H1 (cell line): ENCODE results near the gene STAP2. TPM values are rescaled to one million over a fixed set of nuclear protein-coding genes. Genes with fewer than 3 reads are reported as not detected.

Source experiments
- CTCF ChIA-PET: fragments of 300-600 bp; sonication (Branson Sonifier 250); formaldehyde crosslinking; loops from one replicate; lab custom pipeline; 2021; ENCODE audit not compliant: partially characterized antibody; lab: Charles Lee
- POLR2A ChIA-PET: fragments of 300-600 bp; sonication (Branson Sonifier 250); formaldehyde crosslinking; loops from one replicate; lab custom pipeline; 2021; ENCODE audit warnings: inconsistent platforms; ENCODE audit not compliant: partially characterized antibody; lab: Charles Lee
- DNase-seq, 2 experiments: peaks; one replicate each; pipeline versions ENCODE4 v3.0.0 to v3.0.0-alpha.2; 2010 to 2022; ENCODE audit warnings: low spot score in 2 of 2, low read depth in 1 of 2, mixed read lengths in 1 of 2
- FAIRE-seq: peaks from 2 replicates; lab custom pipeline; 2011; peaks lifted over from hg19 to GRCh38; lab: Jason Lieb, UNC
- H2AFZ ChIP-seq: 2 replicates; pipeline ENCODE4 v1.8.1; 2012; ENCODE audit warnings: low read length, inconsistent platforms
- H2AK5ac ChIP-seq: 2 replicates; pipeline ENCODE4 v1.6.1; 2013; ENCODE audit warnings: low read depth, low read length
- H2BK120ac ChIP-seq: replicated peaks from 2 replicates; pipeline ENCODE3; 2013; ENCODE audit warnings: low read depth, low read length, inconsistent platforms
- H2BK12ac ChIP-seq: 2 replicates; pipeline ENCODE4 v1.6.1; 2013; ENCODE audit warnings: low read depth, low read length
- H2BK15ac ChIP-seq: 2 replicates; pipeline ENCODE4 v1.6.1; 2013; ENCODE audit warnings: low read length
- H2BK20ac ChIP-seq: 2 replicates; pipeline ENCODE4 v1.6.1; 2013; ENCODE audit warnings: low read length
- H2BK5ac ChIP-seq: 2 replicates; pipeline ENCODE4 v1.6.1; 2013; ENCODE audit warnings: low read depth, low read length
- H3K14ac ChIP-seq: 2 replicates; pipeline ENCODE4 v1.6.1; 2013; ENCODE audit warnings: inconsistent platforms; ENCODE audit not compliant: insufficient read length
- H3K18ac ChIP-seq: 2 replicates; pipeline ENCODE4 v1.6.1; 2013; ENCODE audit warnings: low read length; ENCODE audit errors: extremely low read depth
- H3K23ac ChIP-seq: 2 replicates; pipeline ENCODE4 v1.6.1; 2013; ENCODE audit warnings: inconsistent platforms; ENCODE audit not compliant: insufficient read length
- H3K23me2 ChIP-seq: 2 replicates; pipeline ENCODE4 v1.6.1; 2013; ENCODE audit warnings: low read depth, low read length
- H3K27ac ChIP-seq: 2 replicates; pipeline ENCODE4 v1.6.1; 2011; ENCODE audit warnings: low read depth, low read length, inconsistent platforms
- H3K27me3 ChIP-seq, 4 experiments: replicated peaks in 1 of 4; 1 replicate in 1 of 4; 2 replicates in 3 of 4; pipeline versions ENCODE4 v1.6.1 to v1.8.1; 2011 to 2013; ENCODE audit warnings: low read length in 3 of 4, mild to moderate bottlenecking in 3 of 4, inconsistent platforms in 2 of 4, mixed read lengths in 2 of 4, moderate library complexity in 1 of 4; ENCODE audit not compliant: control insufficient read depth in 3 of 4, insufficient read depth in 3 of 4; ENCODE audit errors: extremely low read depth in 1 of 4
- H3K36me3 ChIP-seq, 4 experiments: 2 replicates each; pipeline versions ENCODE4 v1.6.1 to v1.8.1; 2011 to 2013; ENCODE audit warnings: mild to moderate bottlenecking in 4 of 4, low read length in 3 of 4, moderate library complexity in 2 of 4, control low read depth in 1 of 4, inconsistent platforms in 1 of 4; ENCODE audit not compliant: insufficient read depth in 4 of 4, control insufficient read depth in 2 of 4
- H3K4ac ChIP-seq: replicated peaks from 2 replicates; pipeline ENCODE3; 2013; ENCODE audit warnings: low read length, low read depth, mixed read lengths, inconsistent platforms; ENCODE audit not compliant: insufficient read length
- H3K4me1 ChIP-seq, 4 experiments: replicated peaks in 1 of 4; 1 replicate in 1 of 4; 2 replicates in 3 of 4; pipeline versions ENCODE4 v1.6.1 to v1.8.1; 2011 to 2013; ENCODE audit warnings: low read length in 3 of 4, inconsistent platforms in 2 of 4, mixed read lengths in 1 of 4; ENCODE audit not compliant: insufficient read depth in 4 of 4, control insufficient read depth in 3 of 4
- H3K4me2 ChIP-seq, 2 experiments: 2 replicates each; pipeline versions ENCODE4 v1.6.1 to v1.8.1; 2011 to 2013; ENCODE audit warnings: low read depth in 2 of 2, low read length in 2 of 2, control low read depth in 1 of 2, inconsistent platforms in 1 of 2, mild to moderate bottlenecking in 1 of 2; ENCODE audit not compliant: insufficient read depth in 1 of 2
- H3K4me3 ChIP-seq, 4 experiments: fragments of 200-600, 300-600 bp in 1 of 4; sonication (generic), shearing (Covaris generic), sonication (Bioruptor Twin) in 1 of 4; 2 replicates each; pipeline versions ENCODE4 v1.5.1 to v1.8.1; 2011 to 2016; ENCODE audit warnings: low read length in 4 of 4, low read depth in 3 of 4, control low read depth in 2 of 4, inconsistent platforms in 2 of 4, mild to moderate bottlenecking in 2 of 4, mixed read lengths in 1 of 4, moderate library complexity in 1 of 4; ENCODE audit not compliant: insufficient read depth in 2 of 4; ENCODE audit errors: extremely low read depth in 1 of 4
- H3K56ac ChIP-seq: replicated peaks from 2 replicates; pipeline ENCODE3; 2013; ENCODE audit warnings: low read depth, mild to moderate bottlenecking, mixed read lengths, low read length, inconsistent platforms; ENCODE audit not compliant: insufficient read length
- H3K79me1 ChIP-seq: 2 replicates; pipeline ENCODE4 v1.6.1; 2013; ENCODE audit warnings: low read depth, low read length, control low read depth
- H3K79me2 ChIP-seq, 2 experiments: 2 replicates each; pipeline versions ENCODE4 v1.6.1 to v1.8.1; 2012 to 2013; ENCODE audit warnings: low read length in 2 of 2, mild to moderate bottlenecking in 2 of 2, inconsistent platforms in 1 of 2; ENCODE audit not compliant: insufficient read depth in 2 of 2, control insufficient read depth in 1 of 2
- H3K9ac ChIP-seq, 4 experiments: replicated peaks in 1 of 4; 1 replicate in 1 of 4; 2 replicates in 3 of 4; pipeline versions ENCODE4 v1.6.1 to v1.8.1; 2011 to 2013; ENCODE audit warnings: low read depth in 3 of 4, low read length in 3 of 4, control low read depth in 2 of 4, mild to moderate bottlenecking in 2 of 4, moderate library complexity in 2 of 4, inconsistent platforms in 1 of 4; ENCODE audit errors: extremely low read depth in 1 of 4
- H3K9me3 ChIP-seq, 2 experiments: 2 replicates each; pipeline versions ENCODE4 v1.6.1 to v1.8.1; 2012 to 2013; ENCODE audit warnings: mild to moderate bottlenecking in 2 of 2, moderate library complexity in 2 of 2, control low read depth in 1 of 2, inconsistent platforms in 1 of 2, low read depth in 1 of 2, low read length in 1 of 2, mixed read lengths in 1 of 2; ENCODE audit not compliant: insufficient read depth in 2 of 2
- H4K20me1 ChIP-seq, 2 experiments: replicated peaks in 1 of 2; 2 replicates each; pipeline versions ENCODE3 to v1.8.1; 2011 to 2013; ENCODE audit warnings: inconsistent platforms in 2 of 2, low read length in 2 of 2, mild to moderate bottlenecking in 1 of 2; ENCODE audit not compliant: insufficient read depth in 2 of 2, control insufficient read depth in 1 of 2
- H4K5ac ChIP-seq: 2 replicates; pipeline ENCODE4 v1.6.1; 2013; ENCODE audit warnings: low read length, low read depth, mixed read lengths, inconsistent platforms; ENCODE audit not compliant: insufficient read length
- H4K8ac ChIP-seq: 2 replicates; pipeline ENCODE4 v1.8.0; 2013; ENCODE audit warnings: mild to moderate bottlenecking, moderate library complexity, low read length, inconsistent platforms; ENCODE audit not compliant: insufficient read depth; ENCODE audit errors: extremely low read depth
- H4K91ac ChIP-seq: replicated peaks from 2 replicates; pipeline ENCODE3; 2013; ENCODE audit warnings: low read length, mixed read lengths, inconsistent platforms; ENCODE audit not compliant: insufficient read length
- KDM5A ChIP-seq: fragments of 200-600 bp; IDR thresholded peaks from 2 replicates; pipeline ENCODE4 v1.7.1; 2012; ENCODE audit warnings: mild to moderate bottlenecking, low read length, inconsistent platforms, mixed read lengths
- PHF8 ChIP-seq: fragments of 200-600 bp; sonication (generic); conservative IDR thresholded peaks from 2 replicates; pipeline ENCODE4 v1.7.1; 2012; ENCODE audit warnings: low read depth, mild to moderate bottlenecking, inconsistent platforms, low read length, moderate library complexity
- SP2 ChIP-seq: IDR thresholded peaks from 2 replicates; pipeline ENCODE4 v1.6.1; 2012; ENCODE audit warnings: mild to moderate bottlenecking, low read length, inconsistent platforms
- WGBS, 2 experiments: shearing (Covaris generic) in 1 of 2; methylation state at CpG; one replicate each; pipeline versions ENCODE4 v1.1.6 to v1.1.7; 2013 to 2015; ENCODE audit warnings: low lambda C conversion rate in 2 of 2, mixed read lengths in 2 of 2, inconsistent platforms in 1 of 2, low coverage in 1 of 2, missing lambda C conversion rate in 1 of 2; ENCODE audit not compliant: insufficient replicate concordance in 2 of 2, insufficient coverage in 1 of 2, insufficient read length in 1 of 2; ENCODE audit errors: extremely low coverage in 1 of 2, missing lambda C conversion rate in 1 of 2; 5-methylcytosine and 5-hydroxymethylcytosine counted together
- polyA plus RNA-seq, 7 experiments: library from polyadenylated mRNA; depleted of rRNA in 3 of 7; stranded (reverse) in 5 of 7; unstranded in 2 of 7; fragments of >200 nt in 5 of 7; fragments of 200-250 nt in 2 of 7; gene quantifications; 1 replicate in 5 of 7; 2 replicates in 1 of 7; 4 replicates in 1 of 7; pipeline versions ENCODE4 v1.2.1 to v1.2.3, GENCODE V29; 2011 to 2013; ENCODE audit warnings: missing spikeins in 2 of 7, mixed read lengths in 2 of 7
- total RNA-seq: library from RNA; stranded (reverse); fragmentation: NEBNext Ultra II Directional; extraction: Animal tissue kit (Norgen Biotek cat#: 25700); gene quantifications from 2 replicates; pipeline ENCODE4 v1.2.1, GENCODE V29; 2021

Gene STAP2
- total and polyA plus RNA-seq, 2 of the 8 experiments (the other 6 are each of a cell fraction or from before 2014, with no cell fraction given), result 15.3 to 37.3 TPM

DNA sequence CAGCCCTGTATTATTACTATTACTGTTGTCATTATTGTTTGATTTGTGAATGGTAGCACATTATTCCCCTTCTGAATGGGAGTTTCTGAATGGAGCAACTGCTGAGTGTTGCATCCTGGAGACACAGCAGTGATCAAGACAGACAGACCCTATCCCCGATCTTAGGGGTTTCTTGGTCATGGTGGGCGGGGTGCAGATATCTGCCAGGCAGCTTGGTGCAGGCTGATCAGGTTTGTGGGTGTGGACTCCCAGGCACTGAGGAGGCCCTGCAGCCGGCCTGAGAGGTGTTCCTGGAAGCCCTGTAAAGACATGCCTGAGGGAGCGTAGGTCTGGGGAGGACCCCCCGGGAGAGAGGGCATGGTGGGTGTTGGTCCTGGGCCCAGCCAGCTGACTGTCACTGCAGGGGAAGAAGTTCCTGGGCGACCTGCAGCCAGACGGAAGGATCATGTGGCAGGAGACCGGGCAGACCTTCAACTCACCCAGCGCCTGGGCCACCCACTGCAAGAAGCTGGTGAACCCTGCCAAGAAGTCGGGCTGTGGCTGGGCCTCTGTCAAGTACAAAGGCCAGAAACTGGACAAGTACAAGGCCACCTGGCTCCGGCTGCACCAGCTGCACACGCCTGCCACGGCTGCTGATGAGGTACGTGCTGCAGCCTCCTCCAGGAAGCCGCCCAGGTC, 6.9 kb upstream of the STAP2 start:
- Histone ChIP-seq H4K91ac (no peak overlapping the region), H3K23me2 (peaks cover 10% of the 10 kb centered on the region), H4K20me1 (peaks cover 0 to 8% of the 10 kb centered on the region in 2 experiments), H3K36me3 (peaks cover 0 to 16% (median 5%) of the 10 kb centered on the region in 4 experiments; a peak in 5 of 8 replicates), H3K4ac (no peak overlapping the region), H3K27ac (no peak overlapping the region), H3K4me3 (no peak overlapping the region), H2BK120ac (no peak overlapping the region), H3K14ac (no peak overlapping the region), H2BK12ac (no peak overlapping the region), H3K9me3 (no peaks in the 10 kb centered on the region), H3K4me2 (no peak overlapping the region), H3K27me3 (no peaks in the 10 kb centered on the region), H2AFZ (no peak overlapping the region), H3K23ac (no peak overlapping the region), H3K4me1 (peaks cover 0 to 13% (median 4%) of the 10 kb centered on the region in 4 experiments; a peak in 5 of 7 replicates), H3K79me1 (no peaks in the 10 kb centered on the region), H2BK5ac (no peak overlapping the region), H2BK15ac (no peak overlapping the region), H3K18ac (no peak overlapping the region), H3K9ac (no peak overlapping the region), H3K79me2 (peaks cover 0 to 5% of the 10 kb centered on the region in 2 experiments; a peak in 1 of 4 replicates), H4K8ac (no peak overlapping the region; the same call in 1 of the 2 replicates), H2AK5ac (no peak overlapping the region), H4K5ac (no peak overlapping the region), H2BK20ac (no peak overlapping the region), H3K56ac (no peak overlapping the region)
- TF ChIP-seq KDM5A (no peak), SP2 (no peak), PHF8 (no peak)
- FAIRE-seq, result no peak
- ChIA-PET CTCF (interaction anchor here (0.6 to 20.4 kb wide), 7 partner anchors 8 to 206 kb away, joined by 3 to 311 read pairs (median 3); partner anchors contain the start of gene SHD), POLR2A (interaction anchor here (0.6 to 5.6 kb wide), 5 partner anchors 14 to 1443 kb away, joined by 3 to 72 read pairs (median 36); no protein-coding TSS in a partner anchor)
- DNase-seq, result no peak
- WGBS, 2 experiments, result 96% methylated on average over 15 of the region's 15 CpGs; no CpG with 5 or more reads in 1 of the 2 experiments
